SK-N-SH (cell line): ENCODE data around the gene COL26A1.

ENCODE experiments used
- CHD2 ChIP-seq: fragments of 150-350 bp; IDR thresholded peaks from 2 replicates; pipeline ENCODE4 v1.6.1; 2018; ENCODE audit warnings: low read length; ENCODE audit not compliant: partially characterized antibody
- EZH2phosphoT487 ChIP-seq: fragments of 200-600 bp; sonication (generic); IDR thresholded peaks from 2 replicates; pipeline ENCODE4 v1.6.1; 2017; ENCODE audit warnings: low read depth, mixed run types, mild to moderate bottlenecking, antibody characterized with exemption, moderate library complexity, borderline replicate concordance
- FOXJ3 ChIP-seq: sonication (generic); formaldehyde crosslinking; IDR thresholded peaks from 2 replicates; pipeline ENCODE4 v1.5.1; 2020; ENCODE audit warnings: mild to moderate bottlenecking, missing genetic modification reagents
- GABPA ChIP-seq: IDR thresholded peaks from 2 replicates; pipeline ENCODE4 v1.4.0; 2012; ENCODE audit warnings: low read depth, mild to moderate bottlenecking
- NRF1 ChIP-seq: IDR thresholded peaks from 2 replicates; pipeline ENCODE4 v1.6.1; 2012; ENCODE audit warnings: low read depth, mild to moderate bottlenecking, low read length
- POLR2AphosphoS5 ChIP-seq: IDR thresholded peaks from 2 replicates; pipeline ENCODE4 v1.6.1; 2012; ENCODE audit warnings: low read depth, low read length
- RCOR1 ChIP-seq: fragments of 150-350 bp; IDR thresholded peaks from 2 replicates; pipeline ENCODE4 v1.6.1; 2017; ENCODE audit warnings: antibody characterized with exemption, low read length
- SMC3 ChIP-seq: IDR thresholded peaks from 2 replicates; pipeline ENCODE4 v1.6.1; 2012; ENCODE audit warnings: low read depth, low read length, improper control_type of control experiment
- TAF1 ChIP-seq: IDR thresholded peaks from 2 replicates; pipeline ENCODE4 v1.6.1; 2012; ENCODE audit warnings: low read depth, mild to moderate bottlenecking, low read length, moderate library complexity, borderline replicate concordance
- TF ChIP-seq, protein P1 (sequence below): fragments of 200-600 bp; sonication (generic); IDR thresholded peaks from 2 replicates; pipeline ENCODE4 v1.6.1; 2017; ENCODE audit warnings: antibody characterized with exemption, mild to moderate bottlenecking, moderate library complexity
- TF ChIP-seq, protein P2 (sequence below): IDR thresholded peaks from 2 replicates; pipeline ENCODE4 v1.4.0; 2012; ENCODE audit warnings: low read depth
- TF ChIP-seq, protein P3 (sequence below): IDR thresholded peaks from 2 replicates; pipeline ENCODE4 v1.4.0; 2012; ENCODE audit warnings: low read depth, borderline replicate concordance

DNA sequence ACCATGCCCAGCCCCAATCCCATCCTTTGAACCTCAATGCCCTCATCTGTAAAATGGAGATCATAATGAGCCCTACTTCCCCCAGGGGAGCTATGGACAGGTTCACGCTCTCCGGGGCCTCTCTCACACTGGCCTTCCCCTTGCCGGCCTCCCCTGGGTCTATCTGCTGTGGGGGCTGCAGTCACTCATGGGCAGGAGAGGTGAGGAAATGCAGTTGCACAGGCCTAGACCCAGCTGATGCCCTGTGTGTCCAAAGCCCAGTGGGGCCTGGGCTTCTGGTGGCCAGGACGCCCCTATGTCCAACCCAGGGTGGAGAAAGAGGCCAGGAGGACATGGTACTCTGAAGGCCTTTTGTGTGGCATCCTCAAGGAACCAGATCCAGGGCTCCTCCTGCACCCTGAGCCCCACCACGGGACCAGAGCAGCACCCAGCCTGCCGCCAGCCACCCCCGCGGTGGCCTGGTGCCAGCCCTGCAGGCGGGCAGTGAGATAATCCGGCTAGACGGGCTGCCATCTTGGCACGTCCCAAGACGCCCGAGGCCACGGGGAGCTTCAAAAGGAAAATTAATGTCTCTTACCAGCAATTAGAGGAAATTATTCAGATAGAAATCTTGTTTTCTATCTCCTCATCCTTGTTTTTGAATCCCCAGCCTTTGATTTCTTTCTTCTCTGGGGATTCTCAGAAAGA lies 227.4 kb downstream of the COL26A1 start:
- TF ChIP-seq, protein P1, sequence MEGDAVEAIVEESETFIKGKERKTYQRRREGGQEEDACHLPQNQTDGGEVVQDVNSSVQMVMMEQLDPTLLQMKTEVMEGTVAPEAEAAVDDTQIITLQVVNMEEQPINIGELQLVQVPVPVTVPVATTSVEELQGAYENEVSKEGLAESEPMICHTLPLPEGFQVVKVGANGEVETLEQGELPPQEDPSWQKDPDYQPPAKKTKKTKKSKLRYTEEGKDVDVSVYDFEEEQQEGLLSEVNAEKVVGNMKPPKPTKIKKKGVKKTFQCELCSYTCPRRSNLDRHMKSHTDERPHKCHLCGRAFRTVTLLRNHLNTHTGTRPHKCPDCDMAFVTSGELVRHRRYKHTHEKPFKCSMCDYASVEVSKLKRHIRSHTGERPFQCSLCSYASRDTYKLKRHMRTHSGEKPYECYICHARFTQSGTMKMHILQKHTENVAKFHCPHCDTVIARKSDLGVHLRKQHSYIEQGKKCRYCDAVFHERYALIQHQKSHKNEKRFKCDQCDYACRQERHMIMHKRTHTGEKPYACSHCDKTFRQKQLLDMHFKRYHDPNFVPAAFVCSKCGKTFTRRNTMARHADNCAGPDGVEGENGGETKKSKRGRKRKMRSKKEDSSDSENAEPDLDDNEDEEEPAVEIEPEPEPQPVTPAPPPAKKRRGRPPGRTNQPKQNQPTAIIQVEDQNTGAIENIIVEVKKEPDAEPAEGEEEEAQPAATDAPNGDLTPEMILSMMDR: no peak
- TF ChIP-seq, protein P2, sequence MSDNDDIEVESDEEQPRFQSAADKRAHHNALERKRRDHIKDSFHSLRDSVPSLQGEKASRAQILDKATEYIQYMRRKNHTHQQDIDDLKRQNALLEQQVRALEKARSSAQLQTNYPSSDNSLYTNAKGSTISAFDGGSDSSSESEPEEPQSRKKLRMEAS: no peak
- TF ChIP-seq EZH2phosphoT487 (no peak), TAF1 (no peak), GABPA (no peak), FOXJ3 (CRISPR knock-in tag) (no peak), CHD2 (no peak), POLR2AphosphoS5 (no peak), SMC3 (no peak), NRF1 (no peak), RCOR1 (0 out of 2 replicates have a peak, but pooled peaks have one; percentile 17)
- TF ChIP-seq, protein P3, sequence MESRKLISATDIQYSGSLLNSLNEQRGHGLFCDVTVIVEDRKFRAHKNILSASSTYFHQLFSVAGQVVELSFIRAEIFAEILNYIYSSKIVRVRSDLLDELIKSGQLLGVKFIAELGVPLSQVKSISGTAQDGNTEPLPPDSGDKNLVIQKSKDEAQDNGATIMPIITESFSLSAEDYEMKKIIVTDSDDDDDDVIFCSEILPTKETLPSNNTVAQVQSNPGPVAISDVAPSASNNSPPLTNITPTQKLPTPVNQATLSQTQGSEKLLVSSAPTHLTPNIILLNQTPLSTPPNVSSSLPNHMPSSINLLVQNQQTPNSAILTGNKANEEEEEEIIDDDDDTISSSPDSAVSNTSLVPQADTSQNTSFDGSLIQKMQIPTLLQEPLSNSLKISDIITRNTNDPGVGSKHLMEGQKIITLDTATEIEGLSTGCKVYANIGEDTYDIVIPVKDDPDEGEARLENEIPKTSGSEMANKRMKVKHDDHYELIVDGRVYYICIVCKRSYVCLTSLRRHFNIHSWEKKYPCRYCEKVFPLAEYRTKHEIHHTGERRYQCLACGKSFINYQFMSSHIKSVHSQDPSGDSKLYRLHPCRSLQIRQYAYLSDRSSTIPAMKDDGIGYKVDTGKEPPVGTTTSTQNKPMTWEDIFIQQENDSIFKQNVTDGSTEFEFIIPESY: no peak
